Heart left ventricle (tissue), 13 donors: Measurements from ENCODE around the gene TRIOBP.

ENCODE experiments used
- POLR2A ChIP-seq, 2 donors: fragments of 450-650 bp; IDR thresholded peaks; one replicate each; pipeline ENCODE4 v1.6.1; 2017; ENCODE audit warnings: antibody characterized with exemption in 2 of 2, mild to moderate bottlenecking in 2 of 2, moderate library complexity in 2 of 2
- TF ChIP-seq, protein P1 (sequence below), 12 donors: fragments of 200-600 bp; sonication (generic) in 4 of 12; IDR thresholded peaks; one replicate each; pipeline versions ENCODE4 v1.5.0 to v1.8.0; 2018 to 2022; ENCODE audit warnings: antibody characterized with exemption in 12 of 12, mild to moderate bottlenecking in 5 of 12
- donor health status: ischemic (EF 13 %, LVEDD 7.1; RV severe dilation, severe dysfunction).
- donor health status: DM: no; HTN: yes; CAD: no.
- donor health status: DM: no; HTN: no; CAD: no.
- donor health status: ischemic (EF 25% LVEDD 6.9; RV normal size, moderate dysfunction).
- donor health status: ischemic (EF 25% LVEDD 5.7; RV mildly dilated, moderate dysfunction).
- donor health status: ischemic (EF 35%, LVEDD 5.7; RV mildly dilated, moderate dysfunction).
- donor health status: nonischemic (EF 11% LVEDD 7.7; RV severe dilation, severe dysfunction).
- donor health status: DM: yes; HTN: yes; CAD: no.
- donor health status: PGD.
- donor health status: ischemic (EF 29% LVEDD 5.4; RV normal size, mild dysfunction).
- donor health status: nonischemic (EF 23%, LVEDD 6.1; RV moderate dilation, normal function).

DNA sequence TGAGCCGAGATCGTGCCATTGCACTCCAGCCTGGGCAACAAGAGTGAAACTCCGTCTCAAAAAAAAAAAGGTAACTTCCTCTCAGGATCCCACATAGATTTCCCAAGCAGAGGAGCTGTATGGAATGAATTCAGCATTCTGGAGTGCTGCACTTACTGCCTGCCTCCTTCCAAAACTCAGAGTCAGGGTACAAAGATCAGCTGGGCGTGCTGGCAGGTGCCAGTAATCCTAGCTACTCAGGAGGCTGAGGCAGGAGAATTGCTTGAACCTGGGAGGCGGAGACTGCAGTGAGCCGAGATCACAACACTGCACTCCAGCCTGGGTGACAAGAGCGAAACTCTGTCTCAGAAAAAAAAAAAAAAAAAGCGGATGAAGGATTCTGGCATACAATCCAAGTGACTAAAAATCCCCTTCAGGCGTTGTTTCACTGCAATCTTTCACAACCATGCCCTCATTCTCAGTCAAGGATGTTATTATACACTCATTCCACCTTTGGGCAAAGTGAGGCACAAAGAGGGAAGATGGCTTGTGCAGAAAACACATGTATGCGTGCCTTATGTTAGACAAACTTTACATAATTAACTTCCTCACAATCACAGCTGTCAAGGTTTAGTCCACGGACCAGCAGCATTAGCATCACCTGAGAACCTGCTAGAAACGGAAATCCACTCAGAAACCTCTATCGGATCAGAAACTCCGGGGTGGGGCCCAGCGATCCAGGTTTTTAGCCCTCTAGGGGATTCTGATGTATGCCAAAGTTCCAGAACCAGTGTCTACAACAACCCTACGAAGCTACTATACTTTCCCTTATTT is 11.8 kb upstream of the TRIOBP start:
- no peak for TF ChIP-seq POLR2A (IDR thresholded peaks at IDR 0.05)
- TF ChIP-seq, protein P1, sequence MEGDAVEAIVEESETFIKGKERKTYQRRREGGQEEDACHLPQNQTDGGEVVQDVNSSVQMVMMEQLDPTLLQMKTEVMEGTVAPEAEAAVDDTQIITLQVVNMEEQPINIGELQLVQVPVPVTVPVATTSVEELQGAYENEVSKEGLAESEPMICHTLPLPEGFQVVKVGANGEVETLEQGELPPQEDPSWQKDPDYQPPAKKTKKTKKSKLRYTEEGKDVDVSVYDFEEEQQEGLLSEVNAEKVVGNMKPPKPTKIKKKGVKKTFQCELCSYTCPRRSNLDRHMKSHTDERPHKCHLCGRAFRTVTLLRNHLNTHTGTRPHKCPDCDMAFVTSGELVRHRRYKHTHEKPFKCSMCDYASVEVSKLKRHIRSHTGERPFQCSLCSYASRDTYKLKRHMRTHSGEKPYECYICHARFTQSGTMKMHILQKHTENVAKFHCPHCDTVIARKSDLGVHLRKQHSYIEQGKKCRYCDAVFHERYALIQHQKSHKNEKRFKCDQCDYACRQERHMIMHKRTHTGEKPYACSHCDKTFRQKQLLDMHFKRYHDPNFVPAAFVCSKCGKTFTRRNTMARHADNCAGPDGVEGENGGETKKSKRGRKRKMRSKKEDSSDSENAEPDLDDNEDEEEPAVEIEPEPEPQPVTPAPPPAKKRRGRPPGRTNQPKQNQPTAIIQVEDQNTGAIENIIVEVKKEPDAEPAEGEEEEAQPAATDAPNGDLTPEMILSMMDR (IDR thresholded peaks at IDR 0.05): no peak
